IPS DF 19.7 (cell line): Measurements from ENCODE around the gene TMIGD1.
A peak's percentile ranks its signal among the peaks of the same experiment; 100 is the strongest.
"Not testable (repeated sequence)": the region's sequence is repeated elsewhere in the genome, so short reads cannot be mapped to it uniquely, and the experiment has no call there.

Source experiments
- DNase-seq: peaks from one replicate; pipeline ENCODE4 v3.0.0-alpha.2; 2013; ENCODE audit warnings: low read depth, low spot score

The TMIGD1 gene

DNA sequence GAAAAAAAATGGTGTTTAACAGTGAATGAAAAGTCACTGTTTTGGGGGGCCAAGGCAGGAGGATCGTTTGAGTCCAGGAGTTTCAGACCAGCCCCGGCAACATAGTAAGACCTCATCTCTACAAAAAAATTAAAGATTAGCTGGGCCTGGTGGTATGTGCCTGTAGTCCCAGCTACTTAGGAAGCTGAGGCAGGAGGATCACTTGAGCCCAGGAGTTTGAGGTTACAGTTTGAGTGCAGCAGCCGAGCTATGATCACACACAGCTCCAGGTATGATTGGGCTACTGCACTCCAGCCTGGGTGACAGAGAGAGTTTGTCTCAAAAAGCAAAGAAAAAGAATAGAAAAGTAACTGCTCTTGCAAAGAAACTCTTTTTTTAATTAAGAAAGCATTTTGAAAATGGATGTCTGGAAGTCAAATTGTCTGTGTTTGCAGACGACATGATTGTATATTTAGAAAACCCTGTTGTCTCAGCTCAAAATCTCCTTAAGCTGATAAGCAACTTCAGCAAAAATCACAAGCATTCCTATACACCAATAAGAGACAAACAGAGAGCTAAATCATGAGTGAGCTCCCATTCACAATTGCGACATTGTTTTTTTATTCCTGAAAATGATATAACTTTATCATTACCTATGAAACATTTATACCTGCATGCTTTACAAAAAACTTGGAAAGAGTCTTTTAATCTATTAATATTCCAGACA lies 24.4 kb upstream of the TMIGD1 start:
- no peak for DNase-seq

DNA sequence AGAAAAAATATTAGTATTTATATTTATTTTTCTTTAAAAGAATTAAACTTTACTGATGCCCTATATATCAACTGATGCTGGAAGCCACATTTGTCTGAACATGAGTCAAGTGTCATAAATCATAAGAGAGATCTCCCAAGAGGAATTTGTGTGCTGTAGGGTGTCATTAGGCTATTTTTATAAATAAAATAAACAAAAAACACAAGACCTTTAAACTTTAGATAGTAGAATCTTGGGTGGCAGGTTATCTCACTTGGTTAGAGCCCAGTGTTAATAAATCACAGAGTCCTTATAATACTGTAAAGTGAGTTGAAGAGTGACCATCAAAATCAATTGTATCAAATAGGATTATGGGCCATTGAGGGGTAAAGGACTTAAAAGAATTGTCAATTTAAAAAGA lies 23.6 kb upstream of the TMIGD1 start:
- DNase-seq: no peak

DNA sequence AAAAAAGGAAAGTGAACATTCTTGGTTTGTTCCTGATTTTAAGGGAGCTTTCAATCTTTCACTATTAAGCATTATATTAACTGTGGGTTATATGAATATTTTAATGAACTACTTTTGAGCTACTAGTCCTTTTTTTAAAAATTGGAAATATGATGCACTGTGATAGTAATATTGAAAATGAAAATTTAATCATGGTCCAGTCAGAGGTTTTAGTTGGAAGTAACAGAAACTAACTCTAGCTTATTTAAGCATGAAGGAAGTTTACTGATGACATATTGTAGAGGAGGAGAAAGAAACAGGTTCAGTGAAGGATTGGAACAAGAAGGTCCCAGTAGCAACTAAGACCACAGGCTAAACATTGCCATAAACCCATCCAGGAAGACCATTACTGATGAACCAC lies 20.8 kb upstream of the TMIGD1 start:
- no peak for DNase-seq

DNA sequence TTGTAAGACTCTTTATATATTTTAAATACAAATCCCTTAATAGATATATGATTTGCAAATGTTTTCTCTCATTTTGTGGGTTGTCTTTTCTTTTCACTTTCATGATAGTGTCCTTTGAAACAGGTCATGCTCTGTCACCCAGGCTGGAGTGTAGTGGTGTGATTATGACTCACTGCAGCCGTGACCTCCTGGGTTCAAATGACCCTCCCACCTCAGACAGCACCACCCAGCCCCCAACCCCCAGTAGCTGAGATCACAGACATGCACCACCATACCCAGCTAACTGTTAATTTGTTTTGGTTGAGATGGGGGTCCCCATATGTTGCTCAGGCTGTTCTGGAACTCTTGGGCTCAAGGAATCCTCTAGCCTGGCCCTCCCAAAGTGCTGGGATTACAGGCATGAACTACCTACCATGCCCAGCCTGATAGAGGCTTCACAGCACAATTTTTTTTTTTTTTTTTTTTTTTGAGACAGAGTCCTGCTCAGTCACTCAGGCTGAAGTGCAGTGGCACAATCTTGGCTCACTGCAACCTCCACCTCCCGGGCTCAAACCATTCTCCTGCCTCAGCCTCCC lies 18.5 kb upstream of the TMIGD1 start:
- DNase-seq: no peak

DNA sequence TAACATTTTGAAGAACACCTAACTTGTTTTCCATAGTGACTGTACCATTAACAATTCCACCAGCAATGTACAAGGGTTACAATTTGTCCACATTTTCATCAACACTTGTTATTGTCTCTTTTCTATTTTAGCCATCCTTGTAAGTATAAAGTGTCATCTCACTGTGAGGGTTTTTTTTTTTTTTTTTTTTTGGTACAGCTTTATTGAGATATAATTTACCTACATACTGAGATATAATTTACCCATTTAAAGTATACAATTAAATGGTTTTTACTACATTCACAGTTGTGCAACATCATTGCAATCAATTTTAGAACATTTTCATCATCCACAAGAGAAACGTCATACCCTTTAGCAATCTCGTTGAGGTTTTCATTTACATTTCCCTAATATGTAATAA lies 17.9 kb upstream of the TMIGD1 start:
- no peak for DNase-seq

DNA sequence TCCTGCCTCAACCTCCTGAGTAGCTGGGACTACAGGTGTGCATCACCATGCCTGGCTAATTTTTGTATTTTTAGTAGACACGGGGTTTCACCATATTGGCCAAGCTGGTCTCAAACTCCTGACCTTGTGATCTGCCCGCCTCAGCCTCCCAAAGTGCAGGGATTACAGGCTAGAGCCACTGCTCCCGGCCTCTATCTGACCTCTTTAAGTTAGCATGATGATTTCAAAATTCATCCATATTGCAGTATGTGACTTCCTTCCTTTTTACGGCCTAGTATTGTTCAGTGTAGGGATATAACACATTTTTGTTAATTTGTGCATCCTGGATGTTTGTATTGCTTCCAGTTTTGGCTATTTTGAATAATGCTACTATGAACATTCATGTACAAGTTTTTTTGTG lies 17.4 kb upstream of the TMIGD1 start:
- DNase-seq: not testable (repeated sequence)

DNA sequence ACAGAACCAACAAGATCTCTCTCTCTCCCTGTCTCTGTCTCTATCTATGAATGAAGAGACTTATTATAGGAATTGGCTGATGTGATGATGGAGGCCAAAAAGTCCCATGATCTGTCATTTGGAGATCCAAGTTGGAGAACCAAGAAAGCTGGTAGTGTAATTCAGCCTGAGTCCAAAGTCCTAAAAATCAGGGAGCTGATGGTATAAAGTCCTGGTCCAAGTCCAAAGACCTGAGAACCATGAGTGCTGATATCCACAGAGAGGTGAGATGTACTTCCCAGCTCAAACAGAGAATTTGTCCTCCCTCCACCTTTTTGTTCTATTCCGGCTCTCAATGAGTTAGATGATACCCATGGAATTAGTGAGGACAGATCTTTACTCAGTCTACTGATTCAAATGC lies 15.4 kb upstream of the TMIGD1 start:
- DNase-seq: no peak

- DNase-seq: no peak
Observed at GRCh38 chr17:30347488-30347887, 13.6 kb upstream of the TMIGD1 start.

DNA sequence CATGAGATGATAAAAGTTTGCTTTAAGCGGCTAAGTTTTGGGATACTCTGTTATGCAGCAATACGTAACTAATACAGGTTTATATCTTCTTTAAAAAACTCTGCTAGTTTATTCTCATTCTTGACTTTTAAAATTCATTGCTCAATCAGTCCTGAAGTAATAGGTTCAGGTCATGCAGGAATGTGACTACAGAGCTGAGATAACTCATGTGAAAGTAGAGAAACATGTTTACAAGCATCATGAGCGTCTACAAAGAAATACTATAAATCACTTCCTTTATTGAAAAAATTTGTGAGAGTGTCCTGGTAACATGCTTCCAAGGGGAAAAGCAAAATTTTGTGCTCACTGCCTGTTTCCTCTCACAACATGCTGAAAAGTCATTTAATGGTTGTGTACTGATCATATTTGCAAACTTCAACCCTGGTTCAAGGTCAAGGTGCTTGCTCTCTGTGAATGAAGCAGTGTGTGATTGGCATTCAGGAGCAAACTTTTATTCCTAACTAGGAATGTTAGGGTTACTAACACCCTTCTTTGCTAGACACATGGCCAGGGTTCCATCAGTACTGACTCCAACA lies 12.5 kb upstream of the TMIGD1 start:
- no peak for DNase-seq

GRCh38 chr17:30345527-30346075 lies 11.7 kb upstream of the TMIGD1 start:
- no peak for DNase-seq

DNA sequence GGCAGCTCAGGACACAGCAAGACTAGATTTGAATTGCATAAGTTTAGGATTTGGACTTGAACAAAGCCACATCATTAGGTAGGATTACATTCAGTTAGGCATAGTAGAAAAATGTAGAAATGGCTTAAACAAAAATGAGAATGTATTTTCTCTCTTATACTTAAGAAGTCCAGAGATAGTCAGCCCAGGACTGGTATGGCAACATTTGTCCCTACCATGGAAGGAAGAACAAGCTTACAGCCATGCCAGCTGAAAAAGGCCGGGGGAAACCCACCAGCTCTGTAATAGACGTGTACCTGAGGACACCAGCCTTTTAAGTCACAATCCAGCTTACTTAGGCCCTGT lies 11.2 kb upstream of the TMIGD1 start:
- no peak for DNase-seq

DNA sequence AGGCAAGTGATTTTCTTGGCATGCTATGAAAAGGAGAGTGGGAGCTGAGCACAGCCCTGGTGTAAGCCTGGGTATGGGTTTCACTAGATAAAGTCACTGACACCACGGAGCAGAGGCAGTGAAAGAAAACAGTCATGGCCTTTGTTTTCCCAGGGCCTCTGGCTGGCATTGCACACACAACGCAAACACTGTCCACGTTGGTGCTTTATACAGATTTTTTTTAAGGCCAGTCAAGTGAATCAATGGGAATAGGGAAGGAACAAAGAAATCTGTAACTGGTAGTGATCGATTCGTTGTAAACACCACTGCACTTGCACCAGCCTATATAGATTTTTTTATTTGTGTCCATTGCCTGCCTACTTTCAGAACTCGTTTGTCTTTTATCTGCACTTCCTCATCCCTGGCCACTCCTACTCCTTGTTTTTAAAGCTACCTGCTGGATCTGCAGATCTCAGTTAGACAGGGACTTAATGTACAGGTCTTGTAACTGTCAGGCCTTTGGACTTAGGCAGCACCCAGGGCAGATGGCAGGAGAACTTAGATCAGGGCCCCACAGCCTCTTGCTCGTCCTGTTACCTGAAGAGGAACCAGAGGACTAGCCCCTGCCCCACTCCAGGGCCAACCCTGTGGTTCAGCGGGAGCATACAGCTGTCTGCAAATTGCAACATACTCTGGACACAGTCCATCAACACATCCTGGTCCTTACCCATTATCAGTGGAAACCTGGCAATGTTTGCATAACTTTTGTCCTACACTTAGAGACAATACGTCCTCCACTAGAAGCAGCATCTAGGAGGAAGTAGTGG lies 10.6 kb upstream of the TMIGD1 start:
- no peak for DNase-seq

- DNase-seq: no peak
Observed at GRCh38 chr17:30343796-30344195, 9.9 kb upstream of the TMIGD1 start.

DNA sequence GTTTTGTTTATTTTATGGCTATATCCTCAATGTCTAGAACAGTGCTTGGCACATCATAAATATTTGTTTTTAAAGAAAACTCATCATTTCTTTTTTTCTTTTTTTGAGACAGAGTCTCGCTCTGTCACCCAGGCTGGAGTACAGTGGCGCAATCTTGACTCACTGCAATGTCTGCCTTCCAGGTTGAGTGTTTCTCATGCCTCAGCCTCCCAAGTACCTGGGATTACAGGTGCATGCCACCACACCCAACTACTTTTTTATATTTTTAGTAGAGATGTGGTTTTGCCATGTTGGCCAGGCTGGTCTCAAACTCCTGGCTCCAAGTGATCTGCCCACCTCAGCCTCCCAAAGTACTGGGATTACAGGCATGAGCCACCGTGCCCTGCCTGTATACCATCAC lies 9.4 kb upstream of the TMIGD1 start:
- DNase-seq: not testable (repeated sequence)

DNA sequence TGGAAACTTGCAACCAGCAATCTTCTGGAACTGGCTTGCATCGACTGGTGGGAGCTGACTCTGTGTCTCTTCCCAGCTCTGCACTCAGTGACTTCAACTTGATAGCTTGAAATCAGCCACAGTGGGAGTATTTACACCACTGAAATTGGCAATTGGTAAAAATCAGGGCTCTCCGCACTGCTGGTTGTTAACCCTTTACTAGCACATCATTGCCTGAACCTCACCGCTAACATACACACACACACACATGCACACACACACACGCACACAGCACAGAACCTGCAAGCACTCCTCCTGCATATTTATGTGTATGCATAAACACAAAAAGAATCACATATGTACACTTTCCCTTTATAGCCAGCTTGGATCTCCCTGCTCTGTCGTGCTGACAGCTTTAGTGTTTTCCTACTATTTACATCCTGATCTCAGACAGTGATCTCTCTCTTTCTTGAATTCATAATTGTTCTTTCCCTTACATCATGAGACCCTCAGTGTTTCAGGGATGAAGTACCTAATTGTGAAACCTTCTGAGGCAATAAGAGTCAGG lies 7.9 kb upstream of the TMIGD1 start:
- no peak for DNase-seq

DNA sequence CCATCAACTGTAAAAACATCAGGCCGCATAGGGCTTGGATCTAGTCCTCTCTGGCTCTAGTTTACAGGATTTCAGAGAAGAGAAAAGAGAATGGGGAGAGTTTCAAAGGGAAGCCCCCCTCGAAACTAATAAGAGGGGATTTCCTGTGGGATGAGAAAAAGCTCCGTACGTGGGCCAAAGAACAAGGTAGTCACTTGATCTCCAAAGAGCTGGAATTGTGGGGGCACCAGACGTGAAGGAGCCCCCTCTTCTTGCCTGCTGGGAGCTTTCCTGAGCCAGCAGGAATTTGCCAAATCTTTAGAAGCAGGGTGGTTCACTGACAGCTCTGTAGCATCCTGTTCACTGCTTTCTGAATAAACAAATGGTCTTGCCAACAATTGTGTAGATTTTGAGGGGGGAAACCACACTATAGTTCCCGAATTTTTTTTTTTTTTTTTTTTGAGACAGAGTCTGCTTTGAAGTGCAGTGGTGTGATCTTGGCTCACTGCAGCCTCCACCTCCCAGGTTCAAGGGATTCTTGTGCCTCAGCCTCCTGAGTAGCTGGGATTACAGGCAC lies 7.0 kb upstream of the TMIGD1 start:
- DNase-seq: no peak

DNA sequence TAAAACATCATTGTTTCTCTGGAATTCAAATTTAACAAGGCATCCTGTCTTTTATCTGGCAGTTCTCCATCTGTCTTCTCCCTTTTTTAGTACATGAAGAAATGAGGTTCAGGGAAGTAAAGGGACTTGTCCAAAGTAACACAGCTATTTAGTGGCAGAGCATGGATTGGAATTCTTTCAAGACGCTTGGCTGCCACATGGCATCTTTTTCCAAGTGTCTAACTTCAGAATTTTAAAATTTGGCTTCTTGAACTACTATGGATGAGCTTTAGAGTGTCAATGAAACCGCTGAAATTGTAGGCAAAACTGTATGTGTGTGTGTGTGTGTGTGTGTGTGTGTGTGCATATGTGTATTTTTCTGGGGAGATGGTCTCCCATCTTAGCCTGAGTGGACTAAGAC lies 5.2 kb upstream of the TMIGD1 start:
- DNase-seq: no peak

DNA sequence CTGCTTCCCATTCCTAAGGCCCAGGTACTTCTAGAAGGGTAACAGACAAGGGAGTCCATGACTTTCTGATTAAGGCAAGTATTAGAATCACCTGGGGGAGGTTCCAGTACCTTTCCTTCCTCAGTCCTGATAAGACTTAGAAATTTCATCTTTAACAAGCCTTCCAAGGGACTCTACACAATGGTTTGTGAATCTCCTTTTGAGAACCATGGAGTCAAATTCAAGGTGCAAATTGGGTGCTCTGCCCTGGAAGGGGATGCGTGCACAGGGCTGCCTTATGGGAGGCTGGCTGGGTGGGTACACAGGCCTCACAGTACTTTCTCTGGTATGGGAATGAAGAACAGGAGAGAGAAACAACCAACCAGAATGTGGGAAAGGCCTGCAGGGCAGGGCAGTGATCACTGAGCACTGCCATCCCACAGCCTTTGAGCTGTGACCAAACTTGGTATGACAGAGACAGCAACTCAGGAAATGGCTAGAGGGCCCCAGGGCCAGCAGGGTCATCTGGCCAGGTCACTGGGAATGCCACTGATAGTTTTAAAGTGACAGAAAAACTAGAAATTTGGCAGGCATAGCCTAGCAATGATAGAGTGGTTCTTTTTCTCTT lies 3.6 kb upstream of the TMIGD1 start:
- no peak for DNase-seq

GRCh38 chr17:30336369-30337171 lies 2.7 kb upstream of the TMIGD1 start:
- DNase-seq: peak; percentile 42

DNA sequence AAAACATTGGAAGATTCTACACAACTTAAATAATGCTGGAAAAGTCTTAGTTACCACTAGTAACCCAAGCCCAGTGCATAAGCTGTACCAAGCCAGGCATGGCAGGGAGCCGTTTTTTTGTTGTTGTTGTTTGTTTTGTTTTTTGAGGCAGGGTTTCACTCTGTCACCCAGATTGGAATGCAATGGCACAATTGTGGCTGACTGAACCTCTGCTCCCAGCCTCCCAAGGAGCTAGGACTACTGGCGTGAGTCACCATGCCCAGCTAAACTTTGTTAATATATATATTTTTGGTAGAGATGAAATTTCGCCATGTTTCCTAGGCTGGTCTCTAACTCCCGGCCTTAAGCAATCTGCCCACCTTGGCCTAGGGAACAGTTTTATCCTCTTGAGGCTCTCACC lies 564 bp upstream of the TMIGD1 start:
- DNase-seq: no peak
